Liver (tissue), 9 donors: Measurements from ENCODE around the gene CSKMT. TPM values are rescaled to one million over a fixed set of nuclear protein-coding genes. Genes with fewer than 3 reads are reported as not detected.
"Not testable (repeated sequence)": the region's sequence is repeated elsewhere in the genome, so short reads cannot be mapped to it uniquely, and the experiment has no call there.

Source experiments
- DNase-seq: peaks from one replicate; pipeline ENCODE4 v3.0.0-alpha.2; 2017; ENCODE audit warnings: low spot score
- H3K27ac ChIP-seq, 2 donors: one replicate each; pipeline ENCODE4 v1.7.0; 2013; ENCODE audit warnings: inconsistent platforms in 2 of 2, low read length in 2 of 2, control low read depth in 1 of 2, low read depth in 1 of 2, mild to moderate bottlenecking in 1 of 2
- H3K27me3 ChIP-seq, 4 donors: one replicate each; pipeline versions ENCODE4 v1.6.1 to v1.7.0; 2013; ENCODE audit warnings: low read length in 3 of 4, inconsistent platforms in 1 of 4, mild to moderate bottlenecking in 1 of 4, moderate library complexity in 1 of 4; ENCODE audit not compliant: control insufficient read depth in 4 of 4, insufficient read depth in 4 of 4
- H3K36me3 ChIP-seq, 4 donors: one replicate each; pipeline versions ENCODE4 v1.6.1 to v1.7.0; 2013; ENCODE audit warnings: low read length in 3 of 4, mild to moderate bottlenecking in 3 of 4, low read depth in 1 of 4, moderate library complexity in 1 of 4; ENCODE audit not compliant: control insufficient read depth in 4 of 4, insufficient read depth in 3 of 4
- H3K4me1 ChIP-seq, 4 donors: one replicate each; pipeline versions ENCODE4 v1.6.1 to v1.7.0; 2013; ENCODE audit warnings: low read length in 3 of 4, mild to moderate bottlenecking in 3 of 4, moderate library complexity in 1 of 4; ENCODE audit not compliant: control insufficient read depth in 4 of 4, insufficient read depth in 4 of 4
- H3K4me3 ChIP-seq, 3 donors: one replicate each; pipeline versions ENCODE4 v1.6.1 to v1.7.0; 2013; ENCODE audit warnings: low read length in 3 of 3, control low read depth in 1 of 3, low read depth in 1 of 3, mild to moderate bottlenecking in 1 of 3
- H3K9ac ChIP-seq, 2 donors: one replicate each; pipeline ENCODE4 v1.7.0; 2013; ENCODE audit warnings: low read length in 2 of 2, mild to moderate bottlenecking in 2 of 2, moderate library complexity in 2 of 2, control low read depth in 1 of 2, low read depth in 1 of 2
- H3K9me3 ChIP-seq, 4 donors: one replicate each; pipeline versions ENCODE4 v1.6.1 to v1.7.0; 2013; ENCODE audit warnings: low read length in 3 of 4; ENCODE audit not compliant: control insufficient read depth in 4 of 4
- EGR1 ChIP-seq, 2 donors: IDR thresholded peaks; 2 replicates each; pipeline ENCODE4 v1.6.1; 2016 to 2018; ENCODE audit warnings: antibody characterized with exemption in 2 of 2, low read depth in 2 of 2
- FOXA1 ChIP-seq: IDR thresholded peaks from 2 replicates; pipeline ENCODE4 v1.6.1; 2016; ENCODE audit warnings: antibody characterized with exemption
- FOXA2 ChIP-seq: IDR thresholded peaks from 2 replicates; pipeline ENCODE4 v1.6.1; 2016; ENCODE audit warnings: antibody characterized with exemption
- GABPA ChIP-seq, 2 donors: IDR thresholded peaks in 1 of 2; conservative IDR thresholded peaks in 1 of 2; 2 replicates each; pipeline ENCODE4 v1.6.1; 2016; ENCODE audit warnings: antibody characterized with exemption in 2 of 2, mild to moderate bottlenecking in 1 of 2, moderate library complexity in 1 of 2
- HNF4A ChIP-seq, 2 donors: conservative IDR thresholded peaks; 2 replicates each; pipeline ENCODE4 v1.6.1; 2016; ENCODE audit warnings: antibody characterized with exemption in 2 of 2, mild to moderate bottlenecking in 2 of 2
- HNF4G ChIP-seq: IDR thresholded peaks from 2 replicates; pipeline ENCODE4 v1.6.1; 2016; ENCODE audit warnings: antibody characterized with exemption
- JUND ChIP-seq, 2 donors: IDR thresholded peaks; 2 replicates each; pipeline ENCODE4 v1.6.1; 2016; ENCODE audit warnings: antibody characterized with exemption in 2 of 2
- NR2F2 ChIP-seq: IDR thresholded peaks from 2 replicates; pipeline ENCODE4 v1.6.1; 2016; ENCODE audit warnings: antibody characterized with exemption
- RAD21 ChIP-seq, 2 donors: IDR thresholded peaks; 2 replicates each; pipeline ENCODE4 v1.6.1; 2016; ENCODE audit warnings: antibody characterized with exemption in 2 of 2, mild to moderate bottlenecking in 2 of 2
- RXRA ChIP-seq, 2 donors: IDR thresholded peaks; 2 replicates each; pipeline ENCODE4 v1.6.1; 2017 to 2018; ENCODE audit warnings: antibody characterized with exemption in 2 of 2, mild to moderate bottlenecking in 1 of 2
- SP1 ChIP-seq: IDR thresholded peaks from 2 replicates; pipeline ENCODE4 v1.6.1; 2018; ENCODE audit warnings: antibody characterized with exemption, mild to moderate bottlenecking
- TAF1 ChIP-seq: conservative IDR thresholded peaks from 2 replicates; pipeline ENCODE4 v1.6.1; 2016; ENCODE audit warnings: antibody characterized with exemption, mild to moderate bottlenecking
- YY1 ChIP-seq: IDR thresholded peaks from 2 replicates; pipeline ENCODE4 v1.6.1; 2016; ENCODE audit warnings: antibody characterized with exemption, mild to moderate bottlenecking
- WGBS: extraction: QIAGEN DNeasy Blood & Tissue Kit; methylation state at CpG from one replicate; pipeline ENCODE4 v1.1.7; 2013; 5-methylcytosine and 5-hydroxymethylcytosine counted together
- polyA plus RNA-seq, 2 donors: library from polyadenylated mRNA; stranded (reverse) in 1 of 2; unstranded in 1 of 2; fragments of 200-250 nt in 1 of 2; fragments of >200 nt in 1 of 2; fragmentation: Nextera tagmentation in 1 of 2; extraction: Ambion mirVana in 1 of 2; gene quantifications; one replicate each; pipeline versions ENCODE4 v1.2.1 to v1.2.3, GENCODE V29; 2013 to 2015
- total RNA-seq, 2 donors: library from RNA; depleted of rRNA; stranded (reverse); fragments of >200 nt; gene quantifications; one replicate each; pipeline ENCODE4 v1.2.3, GENCODE V29; 2014
- TF ChIP-seq, protein P1 (sequence below): IDR thresholded peaks from 2 replicates; pipeline ENCODE4 v1.6.1; 2016; ENCODE audit warnings: antibody characterized with exemption
- TF ChIP-seq, protein P2 (sequence below): fragments of 150-350 bp; IDR thresholded peaks from 2 replicates; pipeline ENCODE4 v1.5.1; 2017; ENCODE audit warnings: improper control_type of control experiment, low read depth, low read length; ENCODE audit not compliant: missing input control
- TF ChIP-seq, protein P3 (sequence below): IDR thresholded peaks from 2 replicates; pipeline ENCODE4 v1.6.1; 2016; ENCODE audit warnings: antibody characterized with exemption, mild to moderate bottlenecking
- TF ChIP-seq, protein P4 (sequence below): IDR thresholded peaks from 2 replicates; pipeline ENCODE4 v1.6.1; 2016; ENCODE audit warnings: antibody characterized with exemption
- TF ChIP-seq, protein P5 (sequence below): IDR thresholded peaks from 2 replicates; pipeline ENCODE4 v1.6.1; 2016; ENCODE audit warnings: antibody characterized with exemption
- donor health status: healthy.
- donor health status: healthy.
- donor health status: healthy.
- donor health status: healthy.
- donor health status: healthy.

Gene CSKMT
- total and polyA plus RNA-seq, 4 donors, result 1.8 to 2.5 (median 2.3) TPM

DNA sequence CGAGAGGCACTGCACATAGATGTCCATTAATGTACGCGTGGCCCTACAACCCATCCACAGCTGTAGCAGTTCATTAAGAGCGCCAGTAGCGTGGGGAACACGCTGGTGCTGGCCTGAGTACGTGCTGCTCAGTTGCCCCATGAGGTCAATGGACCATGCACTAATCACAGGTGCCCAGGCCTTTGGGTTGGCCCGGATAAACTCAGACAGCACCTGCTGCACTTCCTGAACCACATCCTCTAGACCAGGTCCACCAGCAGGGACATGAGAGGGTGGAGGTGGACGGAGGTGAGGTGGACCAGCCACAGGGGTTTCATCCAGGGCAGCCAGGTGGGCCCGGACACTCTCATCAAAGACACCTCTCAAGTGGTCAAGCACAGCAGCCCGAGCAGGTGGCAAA is 15.6 kb upstream of the CSKMT start:
- H3K4me1 ChIP-seq, result peaks cover 6 to 39% (median 37%) of the 10 kb centered on the region in 4 donors
- no peak overlapping the region for H3K4me3 ChIP-seq
- H3K9ac ChIP-seq, result no peak overlapping the region
- H3K36me3 ChIP-seq, result peaks cover 0 to 12% (median 4%) of the 10 kb centered on the region in 4 donors
- no peak for TF ChIP-seq SP1
- TF ChIP-seq, protein P1, sequence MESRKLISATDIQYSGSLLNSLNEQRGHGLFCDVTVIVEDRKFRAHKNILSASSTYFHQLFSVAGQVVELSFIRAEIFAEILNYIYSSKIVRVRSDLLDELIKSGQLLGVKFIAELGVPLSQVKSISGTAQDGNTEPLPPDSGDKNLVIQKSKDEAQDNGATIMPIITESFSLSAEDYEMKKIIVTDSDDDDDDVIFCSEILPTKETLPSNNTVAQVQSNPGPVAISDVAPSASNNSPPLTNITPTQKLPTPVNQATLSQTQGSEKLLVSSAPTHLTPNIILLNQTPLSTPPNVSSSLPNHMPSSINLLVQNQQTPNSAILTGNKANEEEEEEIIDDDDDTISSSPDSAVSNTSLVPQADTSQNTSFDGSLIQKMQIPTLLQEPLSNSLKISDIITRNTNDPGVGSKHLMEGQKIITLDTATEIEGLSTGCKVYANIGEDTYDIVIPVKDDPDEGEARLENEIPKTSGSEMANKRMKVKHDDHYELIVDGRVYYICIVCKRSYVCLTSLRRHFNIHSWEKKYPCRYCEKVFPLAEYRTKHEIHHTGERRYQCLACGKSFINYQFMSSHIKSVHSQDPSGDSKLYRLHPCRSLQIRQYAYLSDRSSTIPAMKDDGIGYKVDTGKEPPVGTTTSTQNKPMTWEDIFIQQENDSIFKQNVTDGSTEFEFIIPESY, result no peak
- TF ChIP-seq, protein P2, sequence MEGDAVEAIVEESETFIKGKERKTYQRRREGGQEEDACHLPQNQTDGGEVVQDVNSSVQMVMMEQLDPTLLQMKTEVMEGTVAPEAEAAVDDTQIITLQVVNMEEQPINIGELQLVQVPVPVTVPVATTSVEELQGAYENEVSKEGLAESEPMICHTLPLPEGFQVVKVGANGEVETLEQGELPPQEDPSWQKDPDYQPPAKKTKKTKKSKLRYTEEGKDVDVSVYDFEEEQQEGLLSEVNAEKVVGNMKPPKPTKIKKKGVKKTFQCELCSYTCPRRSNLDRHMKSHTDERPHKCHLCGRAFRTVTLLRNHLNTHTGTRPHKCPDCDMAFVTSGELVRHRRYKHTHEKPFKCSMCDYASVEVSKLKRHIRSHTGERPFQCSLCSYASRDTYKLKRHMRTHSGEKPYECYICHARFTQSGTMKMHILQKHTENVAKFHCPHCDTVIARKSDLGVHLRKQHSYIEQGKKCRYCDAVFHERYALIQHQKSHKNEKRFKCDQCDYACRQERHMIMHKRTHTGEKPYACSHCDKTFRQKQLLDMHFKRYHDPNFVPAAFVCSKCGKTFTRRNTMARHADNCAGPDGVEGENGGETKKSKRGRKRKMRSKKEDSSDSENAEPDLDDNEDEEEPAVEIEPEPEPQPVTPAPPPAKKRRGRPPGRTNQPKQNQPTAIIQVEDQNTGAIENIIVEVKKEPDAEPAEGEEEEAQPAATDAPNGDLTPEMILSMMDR, result no peak
- TF ChIP-seq, protein P3, sequence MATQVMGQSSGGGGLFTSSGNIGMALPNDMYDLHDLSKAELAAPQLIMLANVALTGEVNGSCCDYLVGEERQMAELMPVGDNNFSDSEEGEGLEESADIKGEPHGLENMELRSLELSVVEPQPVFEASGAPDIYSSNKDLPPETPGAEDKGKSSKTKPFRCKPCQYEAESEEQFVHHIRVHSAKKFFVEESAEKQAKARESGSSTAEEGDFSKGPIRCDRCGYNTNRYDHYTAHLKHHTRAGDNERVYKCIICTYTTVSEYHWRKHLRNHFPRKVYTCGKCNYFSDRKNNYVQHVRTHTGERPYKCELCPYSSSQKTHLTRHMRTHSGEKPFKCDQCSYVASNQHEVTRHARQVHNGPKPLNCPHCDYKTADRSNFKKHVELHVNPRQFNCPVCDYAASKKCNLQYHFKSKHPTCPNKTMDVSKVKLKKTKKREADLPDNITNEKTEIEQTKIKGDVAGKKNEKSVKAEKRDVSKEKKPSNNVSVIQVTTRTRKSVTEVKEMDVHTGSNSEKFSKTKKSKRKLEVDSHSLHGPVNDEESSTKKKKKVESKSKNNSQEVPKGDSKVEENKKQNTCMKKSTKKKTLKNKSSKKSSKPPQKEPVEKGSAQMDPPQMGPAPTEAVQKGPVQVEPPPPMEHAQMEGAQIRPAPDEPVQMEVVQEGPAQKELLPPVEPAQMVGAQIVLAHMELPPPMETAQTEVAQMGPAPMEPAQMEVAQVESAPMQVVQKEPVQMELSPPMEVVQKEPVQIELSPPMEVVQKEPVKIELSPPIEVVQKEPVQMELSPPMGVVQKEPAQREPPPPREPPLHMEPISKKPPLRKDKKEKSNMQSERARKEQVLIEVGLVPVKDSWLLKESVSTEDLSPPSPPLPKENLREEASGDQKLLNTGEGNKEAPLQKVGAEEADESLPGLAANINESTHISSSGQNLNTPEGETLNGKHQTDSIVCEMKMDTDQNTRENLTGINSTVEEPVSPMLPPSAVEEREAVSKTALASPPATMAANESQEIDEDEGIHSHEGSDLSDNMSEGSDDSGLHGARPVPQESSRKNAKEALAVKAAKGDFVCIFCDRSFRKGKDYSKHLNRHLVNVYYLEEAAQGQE, result no peak
- TF ChIP-seq EGR1 (IDR thresholded peaks at IDR 0.05; ENCODE audit: low read depth in 2 of 2), result no peak
- no peak for TF ChIP-seq HNF4G
- TF ChIP-seq HNF4A (conservative IDR thresholded peaks at IDR 0.05), result no peak
- TF ChIP-seq, protein P4, sequence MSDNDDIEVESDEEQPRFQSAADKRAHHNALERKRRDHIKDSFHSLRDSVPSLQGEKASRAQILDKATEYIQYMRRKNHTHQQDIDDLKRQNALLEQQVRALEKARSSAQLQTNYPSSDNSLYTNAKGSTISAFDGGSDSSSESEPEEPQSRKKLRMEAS, result no peak
- TF ChIP-seq RAD21 (IDR thresholded peaks at IDR 0.05), result no peak
- TF ChIP-seq NR2F2, result no peak
- no peak for TF ChIP-seq FOXA2
- TF ChIP-seq GABPA (IDR thresholded peaks at IDR 0.05 in 1 of 2, conservative IDR thresholded peaks at IDR 0.05 in 1 of 2), result no peak
- no peak for TF ChIP-seq TAF1
- TF ChIP-seq JUND (IDR thresholded peaks at IDR 0.05), result no peak
- TF ChIP-seq FOXA1, result no peak
- TF ChIP-seq YY1, result no peak
- TF ChIP-seq RXRA (IDR thresholded peaks at IDR 0.05), result no peak
- TF ChIP-seq, protein P5, sequence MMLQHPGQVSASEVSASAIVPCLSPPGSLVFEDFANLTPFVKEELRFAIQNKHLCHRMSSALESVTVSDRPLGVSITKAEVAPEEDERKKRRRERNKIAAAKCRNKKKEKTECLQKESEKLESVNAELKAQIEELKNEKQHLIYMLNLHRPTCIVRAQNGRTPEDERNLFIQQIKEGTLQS, result no peak
- H3K27ac ChIP-seq, result no peak overlapping the region
- WGBS, result 88% methylated on average over 11 of the region's 11 CpGs
- no peaks in the 10 kb centered on the region for H3K27me3 ChIP-seq
- no peak for DNase-seq
- no peaks in the 10 kb centered on the region for H3K9me3 ChIP-seq

DNA sequence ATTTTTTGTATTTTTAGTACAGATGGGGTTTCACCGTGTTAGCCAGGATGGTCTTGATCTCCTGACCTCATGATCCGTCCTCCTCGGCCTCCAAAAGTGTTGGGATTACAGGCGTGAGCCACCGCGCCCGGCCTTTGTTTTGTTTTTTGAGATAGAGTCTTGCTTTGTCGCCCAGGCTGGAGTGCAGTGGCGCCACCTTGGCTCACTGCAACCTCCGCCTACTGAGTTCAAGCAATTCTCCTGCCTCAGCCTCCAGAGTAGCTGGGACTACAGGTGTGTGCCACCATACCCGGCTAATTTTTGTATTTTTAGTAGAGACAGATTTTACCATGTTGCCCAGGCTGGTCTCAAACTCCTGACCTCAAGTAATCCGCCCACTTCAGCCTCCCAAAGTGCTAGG is 14.8 kb upstream of the CSKMT start:
- not testable (repeated sequence) for H3K9me3 ChIP-seq, H3K4me3 ChIP-seq, DNase-seq, H3K27ac ChIP-seq, H3K27me3 ChIP-seq, H3K9ac ChIP-seq
- Histone ChIP-seq H3K36me3 (peaks cover 0 to 12% (median 4%) of the 10 kb centered on the region in 4 donors), H3K4me1 (peaks cover 6 to 35% (median 31%) of the 10 kb centered on the region in 4 donors)
- WGBS, result 95% methylated on average over 12 of the region's 12 CpGs
